Mesangial cell (primary cell): ENCODE results near the gene DDX17. TPM values are rescaled to one million over a fixed set of nuclear protein-coding genes. Genes with fewer than 3 reads are reported as not detected.

Source experiments
- total RNA-seq: library from RNA; depleted of rRNA; stranded (reverse); fragments of >200 nt; gene quantifications from 2 replicates; pipeline ENCODE4 v1.2.3, GENCODE V29; 2015

Gene DDX17
- 578 and 1,080 TPM in 2 replicates for total RNA-seq

GRCh38 chr22:38506118-38506962, at the start of gene DDX17:
DDX17 (minus strand) TSS chr22:38506311.

DNA sequence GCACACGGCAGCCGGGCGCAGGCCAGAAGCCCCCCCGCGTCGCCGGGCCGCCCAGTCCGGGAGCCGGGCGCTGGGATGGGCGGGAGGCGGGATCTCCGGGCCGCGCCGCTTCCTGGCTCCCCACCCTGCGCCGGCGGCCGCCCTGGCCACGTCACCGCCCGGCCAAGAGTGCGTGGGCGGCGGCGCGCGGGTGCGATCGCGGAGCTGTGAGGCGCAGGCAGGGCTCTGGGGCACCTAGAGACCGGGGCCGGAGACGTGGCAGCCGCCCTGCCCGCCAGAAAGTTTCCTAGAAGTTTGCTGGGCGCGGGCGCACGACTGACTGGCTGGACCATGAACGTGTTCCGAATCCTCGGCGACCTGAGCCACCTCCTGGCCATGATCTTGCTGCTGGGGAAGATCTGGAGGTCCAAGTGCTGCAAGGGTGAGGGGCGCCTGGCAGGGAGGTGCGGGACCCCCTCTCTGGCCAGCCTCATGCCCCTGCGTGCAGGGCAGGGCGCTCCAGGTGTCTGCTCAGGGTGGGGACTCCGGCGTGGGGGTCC, 38.1 kb downstream of the DDX17 start, which contains the start of gene KDELR3:
TSS of gene KDELR3 (plus strand) at position 193 of the 539 bp plus-strand sequence. CDS start at position 331, 138 bp downstream.

GRCh38 chr22:38455076-38455529, 51.0 kb downstream of the DDX17 start, which contains the start of gene KCNJ4:
KCNJ4 (minus strand) TSS chr22:38455199; CDS start chr22:38428132, 27,067 bp downstream.

Other genes with a start within 250 kb of the DDX17 start
- 105 and 133 TPM in 2 replicates for gene TMEM184B, start 233.3 kb downstream of the DDX17 start, total RNA-seq
- 182 and 185 TPM in 2 replicates for gene CSNK1E, start 188.9 kb downstream of the DDX17 start, total RNA-seq
- 1.0 TPM in 1 of 2 replicates, not detected in the other for gene KCNJ4, start 51.1 kb downstream of the DDX17 start, total RNA-seq
- 64.2 and 64.9 TPM in 2 replicates for gene KDELR3, start 38.2 kb downstream of the DDX17 start, total RNA-seq
- gene DMC1, start 63.9 kb upstream of the DDX17 start, total RNA-seq, result 0.25 and 0.98 TPM in 2 replicates
- 0.65 and 3.9 TPM in 2 replicates for gene FAM227A, start 150.1 kb upstream of the DDX17 start, total RNA-seq
- 17.8 and 18.6 TPM in 2 replicates for gene CBY1, start 150.3 kb upstream of the DDX17 start, total RNA-seq
- gene TOMM22, start 175.6 kb upstream of the DDX17 start, total RNA-seq, result 36.4 and 66.8 TPM in 2 replicates
- gene JOSD1, start 194.6 kb upstream of the DDX17 start, total RNA-seq, result 66.0 and 76.3 TPM in 2 replicates
- 29.8 and 33.0 TPM in 2 replicates for gene GTPBP1, start 199.6 kb upstream of the DDX17 start, total RNA-seq
- gene SUN2, start 249.7 kb upstream of the DDX17 start, total RNA-seq, result 75.7 and 111 TPM in 2 replicates